DMS79 treated with DMSO at 0.1 percent for 48 hours (cell line): ENCODE measurements around the gene RCOR1.

Experiments
- DNase-seq: peaks from one replicate; lab custom pipeline; 2025; lab: John Stamatoyannopoulos, UW

The RCOR1 gene

GRCh38 chr14:102678394-102678793 lies 85.9 kb downstream of the RCOR1 start:
- DNase-seq, result no peak

DNA sequence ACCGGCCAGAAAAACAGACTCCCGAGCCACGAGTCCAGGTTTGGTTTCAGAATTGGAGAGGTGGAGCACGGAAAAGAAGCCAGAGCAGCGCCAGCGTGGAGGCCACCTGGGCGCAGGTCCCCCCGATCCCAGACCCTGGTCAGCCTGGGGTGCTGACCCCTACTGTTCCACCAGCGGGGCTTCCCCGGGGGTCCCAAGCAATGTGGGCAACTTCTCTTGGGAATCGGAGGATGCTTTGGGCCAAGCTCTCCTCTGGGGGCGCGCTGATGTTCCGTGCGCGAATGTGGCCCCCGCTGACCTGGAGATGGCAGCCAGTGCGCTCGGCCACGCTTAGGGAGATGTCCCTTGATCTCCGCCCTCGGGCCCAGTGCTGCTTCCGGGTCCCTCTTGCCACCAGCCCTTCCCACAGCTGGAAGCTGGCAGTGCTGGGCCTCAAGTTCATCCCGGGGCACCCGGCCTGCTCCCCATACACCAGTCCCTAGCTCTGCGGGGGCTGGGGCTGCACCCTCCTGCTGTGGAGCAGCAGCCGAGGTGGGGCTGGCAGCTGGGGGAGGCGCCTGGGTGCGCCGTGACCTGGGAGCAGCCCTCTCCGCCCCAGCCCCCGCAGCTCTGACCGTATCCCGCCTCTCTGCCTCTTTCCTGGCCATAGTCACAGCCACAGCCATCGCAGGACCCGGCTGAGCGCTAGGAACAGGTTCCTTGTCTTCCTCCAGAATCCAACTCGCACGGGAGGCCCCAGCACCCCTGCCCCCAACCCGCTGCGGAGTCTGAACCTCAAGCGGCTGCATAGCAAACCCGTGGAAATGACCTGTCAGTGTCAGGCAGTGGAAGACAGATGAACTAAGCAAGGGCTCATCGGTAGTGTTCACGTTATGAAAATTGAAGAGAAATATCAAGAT lies 91.2 kb downstream of the RCOR1 start:
- DNase-seq, result no peak

- no peak for DNase-seq
Measured at GRCh38 chr14:102684298-102684663, 91.8 kb downstream of the RCOR1 start.

DNA sequence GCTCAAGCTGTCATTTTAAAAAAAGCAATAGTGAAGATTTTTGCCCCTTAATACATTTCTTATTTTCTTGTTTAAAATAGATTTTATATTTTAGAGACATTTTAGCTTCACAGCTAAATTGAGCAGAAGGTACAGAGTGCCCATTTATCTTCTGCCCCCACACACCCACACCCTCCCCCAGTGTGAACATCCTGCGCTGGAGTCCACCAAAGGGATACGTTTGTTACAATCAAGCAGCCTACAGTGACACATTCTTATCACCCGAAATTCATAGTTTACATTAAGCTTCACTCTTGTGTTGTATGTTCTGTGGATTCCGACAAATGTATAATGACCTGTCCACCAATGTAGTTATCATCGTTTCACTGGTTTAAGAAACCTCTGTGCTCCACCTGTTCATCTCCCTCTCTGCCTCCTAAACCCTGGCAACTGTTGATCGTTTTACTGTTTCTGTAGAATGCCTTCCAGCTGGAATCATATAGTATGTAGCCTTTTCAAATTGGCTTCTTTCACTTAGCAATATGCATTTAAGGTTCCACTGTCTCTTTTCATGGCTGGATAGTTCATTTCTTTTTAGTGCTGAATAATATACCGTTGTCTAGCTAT lies 93.8 kb downstream of the RCOR1 start:
- no peak for DNase-seq

GRCh38 chr14:102688290-102688689 lies 95.8 kb downstream of the RCOR1 start:
- DNase-seq, result peak; percentile 82

GRCh38 chr14:102690509-102691286 lies 98.2 kb downstream of the RCOR1 start:
- DNase-seq, result no peak

- peak; percentile 23 for DNase-seq
Measured at GRCh38 chr14:102691763-102692162, 99.3 kb downstream of the RCOR1 start.

GRCh38 chr14:102692334-102692733 lies 99.9 kb downstream of the RCOR1 start:
- no peak for DNase-seq

GRCh38 chr14:102693006-102693755 lies 100.7 kb downstream of the RCOR1 start:
- no peak for DNase-seq

GRCh38 chr14:102694530-102695166 lies 102.2 kb downstream of the RCOR1 start:
- peak; percentile 86 for DNase-seq

- DNase-seq, result no peak
Measured at GRCh38 chr14:102695167-102695555, 102.7 kb downstream of the RCOR1 start.

DNA sequence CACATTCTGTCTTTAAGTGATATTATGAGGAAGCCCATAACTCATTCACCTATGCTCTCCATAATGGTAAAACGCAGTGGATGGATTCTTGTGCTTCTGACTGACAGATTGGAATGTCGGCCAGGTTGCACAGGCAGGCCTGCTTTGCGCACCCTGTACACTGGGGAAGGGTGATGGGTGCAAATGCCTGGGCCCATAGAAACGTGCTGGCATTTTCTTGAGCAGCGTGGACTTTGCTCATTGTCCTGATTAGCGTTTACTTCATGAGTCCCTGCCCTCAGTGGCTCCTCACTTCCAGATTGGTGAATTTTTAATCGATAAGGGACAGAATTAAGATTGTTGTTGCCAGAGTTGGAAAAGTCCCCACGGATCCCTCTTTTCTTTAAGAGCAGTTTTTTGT lies 103.9 kb downstream of the RCOR1 start:
- no peak for DNase-seq

- no peak for DNase-seq
Measured at GRCh38 chr14:102696856-102697495, 104.5 kb downstream of the RCOR1 start.

DNA sequence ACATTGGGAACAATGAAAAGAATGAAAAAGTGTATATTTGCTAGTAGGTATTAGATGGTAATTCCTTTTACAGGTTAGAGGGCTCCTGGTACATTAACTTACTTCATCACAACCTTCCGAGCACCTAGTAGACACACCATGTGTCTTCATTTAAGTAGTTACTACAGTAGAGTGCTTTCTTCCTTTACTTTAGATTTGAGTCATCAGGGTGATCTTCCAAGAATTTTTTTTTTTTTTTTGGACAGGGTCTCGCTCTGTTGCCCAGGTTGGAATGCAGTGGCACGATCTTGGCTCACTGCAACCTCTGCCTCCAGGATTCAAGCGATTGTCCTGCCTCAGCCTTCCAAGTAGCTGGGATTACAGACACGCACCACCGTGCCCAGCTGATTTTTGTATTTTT lies 105.1 kb downstream of the RCOR1 start:
- DNase-seq, result no peak

DNA sequence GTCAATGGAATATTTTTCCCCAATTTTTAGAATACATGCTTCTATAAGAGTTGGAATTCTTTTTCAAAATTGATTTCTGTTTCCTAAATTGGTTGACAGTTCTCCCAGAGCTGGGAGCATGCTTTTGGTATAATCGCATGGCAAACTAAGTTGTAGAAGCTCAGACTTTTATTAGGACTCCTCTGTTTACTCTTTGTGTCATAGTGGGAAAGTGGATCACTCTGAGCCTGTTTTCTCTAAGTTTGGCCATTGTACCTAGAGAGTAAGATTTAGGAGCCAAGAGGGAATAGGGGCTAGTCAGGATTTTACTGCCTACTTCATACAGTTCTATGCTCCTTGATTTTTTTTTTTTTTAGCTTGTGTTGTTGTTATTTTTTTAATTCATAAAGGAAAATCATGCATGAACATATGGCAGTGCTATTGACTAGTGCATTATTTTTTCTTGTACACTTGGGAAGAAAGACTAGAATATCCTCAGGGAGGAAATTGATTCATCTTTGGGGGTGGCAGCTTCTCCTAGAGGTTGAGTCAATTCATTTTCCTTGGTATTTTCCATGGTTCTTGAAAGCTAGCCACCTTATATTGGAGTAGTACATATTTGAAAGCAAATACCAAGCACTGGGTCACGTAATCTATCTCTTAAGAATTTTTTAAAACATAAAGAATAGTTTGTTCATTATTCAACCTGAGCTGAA lies 107.1 kb downstream of the RCOR1 start:
- DNase-seq, result no peak

DNA sequence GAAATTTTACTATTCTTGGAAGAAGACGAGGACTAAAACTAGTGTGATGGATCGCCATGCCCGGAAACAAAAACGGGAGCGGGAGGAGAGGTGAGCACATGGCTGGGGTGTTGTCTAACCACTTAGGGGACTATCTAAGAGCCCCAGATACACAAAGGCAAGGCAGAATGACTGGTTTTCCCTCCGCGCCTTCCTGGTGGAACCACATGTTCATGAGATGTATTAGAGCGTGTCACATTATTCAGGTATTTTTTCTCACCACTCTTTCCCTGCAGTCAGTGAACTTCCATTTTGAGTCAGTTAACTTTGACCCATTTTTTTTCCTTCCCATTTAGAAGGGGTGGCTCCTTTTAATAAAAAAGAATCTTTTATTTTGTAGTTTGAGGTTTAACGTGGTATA lies 116.0 kb downstream of the RCOR1 start:
- no peak for DNase-seq

GRCh38 chr14:102711207-102711606 lies 118.8 kb downstream of the RCOR1 start:
- DNase-seq, result no peak

GRCh38 chr14:102711946-102712345 lies 119.5 kb downstream of the RCOR1 start:
- no peak for DNase-seq

DNA sequence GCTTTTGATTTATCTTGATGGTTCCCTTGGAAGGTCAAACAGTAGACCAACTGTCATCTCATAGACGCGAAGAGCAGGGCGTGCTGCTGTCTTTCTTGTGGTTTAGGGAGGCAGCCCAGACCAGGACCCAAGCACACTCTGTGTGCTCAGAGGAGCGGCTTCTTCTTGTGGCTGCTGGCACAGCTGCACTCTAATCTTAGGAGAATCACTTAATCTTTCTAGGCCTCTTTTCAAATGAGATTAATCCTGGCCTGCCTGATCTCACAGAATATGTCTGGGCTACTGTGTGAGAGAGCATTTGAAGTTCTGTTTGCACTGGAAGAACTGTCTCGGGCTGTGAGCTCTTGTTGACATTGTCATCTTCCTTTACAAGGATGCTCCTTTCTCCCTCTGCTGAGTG lies 124.8 kb downstream of the RCOR1 start:
- no peak for DNase-seq

DNA sequence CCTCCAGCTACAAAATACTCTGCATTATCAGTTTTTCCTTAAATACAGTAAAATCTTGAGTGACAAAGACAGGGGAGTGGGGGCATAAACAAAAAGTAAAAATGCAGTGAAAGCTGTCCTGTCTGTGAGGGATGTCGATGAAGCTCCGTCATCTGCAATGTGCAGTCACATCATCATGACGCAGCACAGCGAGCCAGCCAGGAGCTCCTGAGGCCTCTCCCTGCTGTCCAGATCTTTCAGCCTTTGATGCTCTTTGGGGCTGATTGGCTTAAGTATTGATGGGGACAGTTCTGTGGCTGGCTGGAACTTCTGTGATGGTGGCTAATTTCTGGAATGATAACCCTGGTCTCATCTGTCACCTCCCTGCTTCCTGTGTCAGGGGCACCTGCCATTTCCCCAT lies 130.2 kb downstream of the RCOR1 start:
- no peak for DNase-seq

DNA sequence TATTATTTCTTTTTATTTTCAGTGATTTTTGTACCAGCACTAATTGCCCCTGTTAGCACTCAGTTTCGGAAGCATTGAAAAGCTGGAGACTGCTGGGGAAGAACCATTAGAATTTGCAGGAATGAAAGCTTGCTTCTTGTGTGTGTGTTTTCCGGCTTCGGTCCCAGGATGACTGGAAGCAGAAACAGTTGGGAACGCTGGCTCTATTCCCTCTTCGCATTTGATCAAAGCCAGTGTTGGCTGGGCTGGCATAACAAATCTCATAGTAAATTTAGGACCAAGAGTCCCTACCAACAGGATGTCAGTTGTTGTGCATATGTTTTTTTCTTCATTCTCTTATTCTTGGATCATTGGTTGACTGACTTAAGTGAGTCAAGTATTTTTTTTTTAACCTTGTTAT lies 131.2 kb downstream of the RCOR1 start:
- DNase-seq, result no peak
